Transverse colon (tissue), 3 donors: ENCODE measurements around the gene CCT3.

Experiments
- EP300 ChIP-seq: sonication (generic); formaldehyde crosslinking; IDR thresholded peaks from one replicate; pipeline ENCODE4 v1.6.1; 2017; ENCODE audit warnings: antibody characterized with exemption, low read depth
- POLR2A ChIP-seq: fragments of 450-650 bp; IDR thresholded peaks from one replicate; pipeline ENCODE4 v1.6.1; 2016; ENCODE audit warnings: antibody characterized with exemption, mild to moderate bottlenecking, moderate library complexity
- TF ChIP-seq, protein P1 (sequence below), 5 experiments: fragments of 200-600 bp in 3 of 5; fragments of 450-650 bp in 2 of 5; sonication (generic) in 3 of 5; IDR thresholded peaks; 1 replicate in 2 of 5; 2 replicates in 3 of 5; pipeline ENCODE4 v1.5.1; 2016 to 2017; ENCODE audit warnings: antibody characterized with exemption in 5 of 5, inconsistent platforms in 3 of 5, mild to moderate bottlenecking in 2 of 5, moderate library complexity in 1 of 5

DNA sequence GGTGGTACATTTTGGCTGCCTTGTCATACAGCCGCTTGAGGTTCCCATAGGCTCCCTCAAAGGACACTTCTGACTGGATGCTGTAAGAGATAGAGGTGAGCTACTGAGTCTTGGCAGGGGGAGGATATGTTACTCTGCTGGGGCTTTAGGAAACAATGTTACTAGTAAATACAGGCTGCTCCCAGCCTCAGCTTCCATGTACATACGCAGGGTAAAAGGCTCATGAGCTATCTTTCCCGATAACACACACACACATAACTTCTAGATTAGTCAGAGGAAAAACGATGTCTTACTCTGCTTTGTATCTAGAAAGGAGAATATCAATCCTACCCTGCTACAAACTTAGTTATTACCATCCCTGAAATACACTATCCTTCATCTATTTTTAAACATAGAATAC lies 69.8 kb downstream of the CCT3 start:
- TF ChIP-seq POLR2A (no peak), EP300 (no peak)
- TF ChIP-seq, protein P1, sequence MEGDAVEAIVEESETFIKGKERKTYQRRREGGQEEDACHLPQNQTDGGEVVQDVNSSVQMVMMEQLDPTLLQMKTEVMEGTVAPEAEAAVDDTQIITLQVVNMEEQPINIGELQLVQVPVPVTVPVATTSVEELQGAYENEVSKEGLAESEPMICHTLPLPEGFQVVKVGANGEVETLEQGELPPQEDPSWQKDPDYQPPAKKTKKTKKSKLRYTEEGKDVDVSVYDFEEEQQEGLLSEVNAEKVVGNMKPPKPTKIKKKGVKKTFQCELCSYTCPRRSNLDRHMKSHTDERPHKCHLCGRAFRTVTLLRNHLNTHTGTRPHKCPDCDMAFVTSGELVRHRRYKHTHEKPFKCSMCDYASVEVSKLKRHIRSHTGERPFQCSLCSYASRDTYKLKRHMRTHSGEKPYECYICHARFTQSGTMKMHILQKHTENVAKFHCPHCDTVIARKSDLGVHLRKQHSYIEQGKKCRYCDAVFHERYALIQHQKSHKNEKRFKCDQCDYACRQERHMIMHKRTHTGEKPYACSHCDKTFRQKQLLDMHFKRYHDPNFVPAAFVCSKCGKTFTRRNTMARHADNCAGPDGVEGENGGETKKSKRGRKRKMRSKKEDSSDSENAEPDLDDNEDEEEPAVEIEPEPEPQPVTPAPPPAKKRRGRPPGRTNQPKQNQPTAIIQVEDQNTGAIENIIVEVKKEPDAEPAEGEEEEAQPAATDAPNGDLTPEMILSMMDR (IDR thresholded peaks at IDR 0.05) = no peak
